ENCODE measurements around the gene CCDC97.
"Not testable (repeated sequence)": the region's sequence is repeated elsewhere in the genome, so short reads cannot be mapped to it uniquely, and the experiment has no call there.

CCDC97 gene

DNA sequence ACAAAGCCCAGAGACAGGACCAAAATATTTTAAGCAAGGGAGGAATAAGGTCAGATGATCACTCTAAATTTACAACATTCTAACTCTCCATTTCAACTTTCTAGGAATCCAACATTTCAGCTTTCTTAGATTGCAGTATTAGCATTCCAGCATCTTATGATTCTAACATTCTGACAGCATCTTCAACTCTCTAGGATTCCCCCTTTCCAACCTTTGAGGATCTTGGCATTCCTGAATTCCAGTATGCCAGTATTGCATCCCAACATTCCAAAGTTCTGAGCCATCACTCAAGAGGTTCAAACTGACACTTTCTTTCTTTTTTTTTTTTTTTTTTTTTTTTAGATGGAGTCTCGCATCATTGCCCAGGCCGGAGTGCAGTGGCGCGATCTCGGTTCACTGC, 30.0 kb downstream of the CCDC97 start:
- H3K9me3 ChIP-seq (ENCODE audit: insufficient read depth, low read depth, low read length) = no peaks in the 10 kb centered on the region
- H3K4me1 ChIP-seq (ENCODE audit: insufficient read depth, low read length, poor library complexity, severe bottlenecking) = peaks cover 13% of the 10 kb centered on the region
- H2AFZ ChIP-seq (ENCODE audit: low read length) = no peak overlapping the region
- peaks cover 23% of the 10 kb centered on the region for H4K20me1 ChIP-seq (ENCODE audit: insufficient read depth, low read length, poor library complexity, severe bottlenecking)
- no peaks in the 10 kb centered on the region for H3K9me2 ChIP-seq (replicated peaks; ENCODE audit: low read depth, low read length)
- H3K79me2 ChIP-seq (ENCODE audit: insufficient read depth, low read length) = peaks cover 31% of the 10 kb centered on the region; the same call in 1 of the 2 replicates
- H3K27me3 ChIP-seq (ENCODE audit: insufficient read depth, low read length, poor library complexity, severe bottlenecking) = no peaks in the 10 kb centered on the region
- no peak overlapping the region for H3K4me2 ChIP-seq (ENCODE audit: low read depth, low read length, poor library complexity, severe bottlenecking)
- TF ChIP-seq, protein P1, sequence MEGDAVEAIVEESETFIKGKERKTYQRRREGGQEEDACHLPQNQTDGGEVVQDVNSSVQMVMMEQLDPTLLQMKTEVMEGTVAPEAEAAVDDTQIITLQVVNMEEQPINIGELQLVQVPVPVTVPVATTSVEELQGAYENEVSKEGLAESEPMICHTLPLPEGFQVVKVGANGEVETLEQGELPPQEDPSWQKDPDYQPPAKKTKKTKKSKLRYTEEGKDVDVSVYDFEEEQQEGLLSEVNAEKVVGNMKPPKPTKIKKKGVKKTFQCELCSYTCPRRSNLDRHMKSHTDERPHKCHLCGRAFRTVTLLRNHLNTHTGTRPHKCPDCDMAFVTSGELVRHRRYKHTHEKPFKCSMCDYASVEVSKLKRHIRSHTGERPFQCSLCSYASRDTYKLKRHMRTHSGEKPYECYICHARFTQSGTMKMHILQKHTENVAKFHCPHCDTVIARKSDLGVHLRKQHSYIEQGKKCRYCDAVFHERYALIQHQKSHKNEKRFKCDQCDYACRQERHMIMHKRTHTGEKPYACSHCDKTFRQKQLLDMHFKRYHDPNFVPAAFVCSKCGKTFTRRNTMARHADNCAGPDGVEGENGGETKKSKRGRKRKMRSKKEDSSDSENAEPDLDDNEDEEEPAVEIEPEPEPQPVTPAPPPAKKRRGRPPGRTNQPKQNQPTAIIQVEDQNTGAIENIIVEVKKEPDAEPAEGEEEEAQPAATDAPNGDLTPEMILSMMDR (conservative IDR thresholded peaks at IDR 0.05; ENCODE audit: low read length) = no peak
- no peak for TF ChIP-seq EZH2phosphoT487 (IDR thresholded peaks at IDR 0.05; ENCODE audit: borderline replicate concordance)
- no peak overlapping the region for H3K9ac ChIP-seq (ENCODE audit: low read depth, low read length, poor library complexity, severe bottlenecking)
- peaks cover 69% of the 10 kb centered on the region; the same call in 1 of the 2 replicates for H3K36me3 ChIP-seq (ENCODE audit: insufficient read depth, low read length)
- no peak overlapping the region for H3K4me3 ChIP-seq (ENCODE audit: low read length, poor library complexity, severe bottlenecking)
- no peaks in the 10 kb centered on the region for H3F3A ChIP-seq (ENCODE audit: low read depth)

DNA sequence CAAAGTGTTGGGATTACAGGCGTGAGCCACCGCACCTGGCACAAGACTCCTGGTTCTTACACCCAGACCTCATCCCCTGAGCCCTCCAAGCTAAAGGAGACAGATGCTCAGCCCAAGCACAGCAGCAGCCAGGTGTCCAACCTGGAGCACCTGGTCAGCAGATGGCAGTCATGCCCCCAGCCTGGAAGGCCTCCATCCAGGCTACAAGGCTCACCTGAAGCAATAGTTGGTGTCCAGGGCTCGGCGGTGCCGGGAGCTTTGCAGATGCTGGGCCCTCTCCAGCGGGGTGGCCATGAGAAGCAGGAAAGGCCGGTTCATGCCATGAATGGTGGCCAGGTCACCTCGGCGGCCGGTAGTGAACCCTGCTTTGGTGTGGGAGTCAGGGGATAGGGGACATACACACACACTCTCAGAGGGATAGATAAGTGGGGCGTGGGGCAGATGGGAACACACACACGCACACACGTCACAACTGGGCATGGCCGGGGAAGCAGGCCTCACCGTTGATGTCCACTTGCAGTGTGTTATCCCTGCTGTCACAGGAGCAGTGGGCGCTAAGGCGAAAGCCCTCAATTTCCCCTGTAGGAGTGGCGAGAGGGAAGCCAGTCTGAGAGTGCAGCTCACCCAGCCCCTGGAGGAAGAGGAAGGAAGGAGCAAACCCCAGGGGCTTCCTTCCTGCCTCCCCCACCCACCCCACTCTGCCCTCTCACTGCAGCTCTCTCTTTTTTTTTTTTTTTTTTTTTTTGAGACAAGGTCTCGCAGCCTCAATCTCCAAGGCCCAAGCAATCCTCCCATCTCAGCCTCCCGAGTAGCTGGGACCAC, 31.9 kb downstream of the CCDC97 start:
- Histone ChIP-seq H3K4me3 (ENCODE audit: low read length, poor library complexity, severe bottlenecking) (no peak overlapping the region), H3K4me2 (ENCODE audit: low read depth, low read length, poor library complexity, severe bottlenecking) (no peak overlapping the region), H3K9me2 (replicated peaks; ENCODE audit: low read depth, low read length) (no peaks in the 10 kb centered on the region), H3K9ac (ENCODE audit: low read depth, low read length, poor library complexity, severe bottlenecking) (no peak overlapping the region), H4K20me1 (ENCODE audit: insufficient read depth, low read length, poor library complexity, severe bottlenecking) (peaks cover 27% of the 10 kb centered on the region), H2AFZ (ENCODE audit: low read length) (no peak overlapping the region), H3F3A (ENCODE audit: low read depth) (no peaks in the 10 kb centered on the region), H3K9me3 (ENCODE audit: insufficient read depth, low read depth, low read length) (no peaks in the 10 kb centered on the region), H3K36me3 (ENCODE audit: insufficient read depth, low read length) (peaks cover 66% of the 10 kb centered on the region; the same call in 1 of the 2 replicates), H3K79me2 (ENCODE audit: insufficient read depth, low read length) (peaks cover 43% of the 10 kb centered on the region; the same call in 1 of the 2 replicates), H3K27me3 (ENCODE audit: insufficient read depth, low read length, poor library complexity, severe bottlenecking) (no peaks in the 10 kb centered on the region), H3K4me1 (ENCODE audit: insufficient read depth, low read length, poor library complexity, severe bottlenecking) (peaks cover 13% of the 10 kb centered on the region)
- no peak for TF ChIP-seq EZH2phosphoT487 (IDR thresholded peaks at IDR 0.05; ENCODE audit: borderline replicate concordance)
- TF ChIP-seq, protein P1 (conservative IDR thresholded peaks at IDR 0.05; ENCODE audit: low read length) = no peak

DNA sequence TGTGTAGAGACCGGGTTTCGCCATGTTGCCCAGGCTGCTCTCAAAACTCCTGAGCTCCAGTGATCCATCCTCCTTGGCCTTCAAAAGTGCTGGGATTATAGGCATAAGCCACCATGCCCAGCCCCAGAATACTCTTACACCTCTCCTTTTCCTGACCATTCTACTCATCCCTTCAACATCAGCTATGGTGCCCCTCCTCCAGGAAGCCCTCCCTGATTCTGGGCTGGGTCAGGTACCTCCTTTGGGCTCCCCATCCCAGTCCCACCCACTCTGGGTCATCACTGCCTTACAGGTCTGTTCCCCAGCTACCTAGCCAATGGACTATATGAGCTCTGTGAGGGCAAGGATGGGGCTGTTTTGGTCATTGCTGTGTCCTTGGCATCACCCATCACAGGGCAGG, 34.2 kb downstream of the CCDC97 start:
- H3K36me3 ChIP-seq (ENCODE audit: insufficient read depth, low read length) = peaks cover 59% of the 10 kb centered on the region; the same call in 1 of the 2 replicates
- H3K9me3 ChIP-seq (ENCODE audit: insufficient read depth, low read depth, low read length) = no peaks in the 10 kb centered on the region
- peaks cover 58% of the 10 kb centered on the region for H3K79me2 ChIP-seq (ENCODE audit: insufficient read depth, low read length)
- no peak overlapping the region for H3K4me3 ChIP-seq (ENCODE audit: low read length, poor library complexity, severe bottlenecking)
- H3K9ac ChIP-seq (ENCODE audit: low read depth, low read length, poor library complexity, severe bottlenecking) = no peak overlapping the region
- no peak overlapping the region for H3K4me2 ChIP-seq (ENCODE audit: low read depth, low read length, poor library complexity, severe bottlenecking)
- TF ChIP-seq, protein P1 (conservative IDR thresholded peaks at IDR 0.05; ENCODE audit: low read length) = no peak
- no peak for TF ChIP-seq EZH2phosphoT487 (IDR thresholded peaks at IDR 0.05; ENCODE audit: borderline replicate concordance)
- no peak overlapping the region for H2AFZ ChIP-seq (ENCODE audit: low read length)
- peaks cover 18% of the 10 kb centered on the region for H3K4me1 ChIP-seq (ENCODE audit: insufficient read depth, low read length, poor library complexity, severe bottlenecking)
- H3K9me2 ChIP-seq (replicated peaks; ENCODE audit: low read depth, low read length) = no peaks in the 10 kb centered on the region
- peaks cover 32% of the 10 kb centered on the region for H4K20me1 ChIP-seq (ENCODE audit: insufficient read depth, low read length, poor library complexity, severe bottlenecking)
- H3F3A ChIP-seq (ENCODE audit: low read depth) = no peaks in the 10 kb centered on the region
- H3K27me3 ChIP-seq (ENCODE audit: insufficient read depth, low read length, poor library complexity, severe bottlenecking) = no peaks in the 10 kb centered on the region

DNA sequence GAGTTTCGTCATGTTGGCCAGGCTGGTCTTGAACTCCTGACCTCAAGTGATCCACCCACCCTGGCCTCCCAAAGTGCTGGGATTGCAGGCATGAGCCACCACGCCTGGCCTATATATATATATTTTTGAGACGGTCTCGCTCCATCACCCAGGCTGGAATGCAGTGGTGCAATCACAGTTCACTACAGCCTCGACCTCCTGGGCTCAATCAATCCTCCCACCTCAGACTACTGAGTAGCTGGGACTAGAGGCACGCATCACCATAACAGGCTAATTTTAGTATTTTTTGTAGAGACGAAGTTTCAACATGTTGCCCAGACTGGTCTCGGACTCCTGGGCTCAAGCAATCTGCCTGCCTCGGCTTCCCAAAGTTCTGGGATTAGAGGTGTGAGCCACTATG, 36.9 kb downstream of the CCDC97 start:
- not testable (repeated sequence) for H3K9me3 ChIP-seq (ENCODE audit: insufficient read depth, low read depth, low read length); H3K9ac ChIP-seq (ENCODE audit: low read depth, low read length, poor library complexity, severe bottlenecking); H3K27me3 ChIP-seq (ENCODE audit: insufficient read depth, low read length, poor library complexity, severe bottlenecking); H3K4me3 ChIP-seq (ENCODE audit: low read length, poor library complexity, severe bottlenecking); H2AFZ ChIP-seq (ENCODE audit: low read length); H3F3A ChIP-seq (ENCODE audit: low read depth); H3K9me2 ChIP-seq (replicated peaks; ENCODE audit: low read depth, low read length); H3K4me2 ChIP-seq (ENCODE audit: low read depth, low read length, poor library complexity, severe bottlenecking)
- Histone ChIP-seq H3K4me1 (ENCODE audit: insufficient read depth, low read length, poor library complexity, severe bottlenecking) (peaks cover 33% of the 10 kb centered on the region), H4K20me1 (ENCODE audit: insufficient read depth, low read length, poor library complexity, severe bottlenecking) (peaks cover 53% of the 10 kb centered on the region), H3K79me2 (ENCODE audit: insufficient read depth, low read length) (peaks cover 71% of the 10 kb centered on the region), H3K36me3 (ENCODE audit: insufficient read depth, low read length) (peaks cover 36% of the 10 kb centered on the region; the same call in 1 of the 2 replicates)

Data from Loucy (cell line).